Measurements from ENCODE around the gene CADPS.

- no peak for TF ChIP-seq FOXM1 (IDR thresholded peaks at IDR 0.05; ENCODE audit: low read depth)
- no peak for TF ChIP-seq POLR2AphosphoS5 (IDR thresholded peaks at IDR 0.05; ENCODE audit: low read depth, low read length)
Observed at GRCh38 chr3:62553811-62554210, 321.4 kb downstream of the CADPS start.

Measured in SK-N-SH (cell line).